NCI-H2227 treated with DMSO at 0.1 percent for 48 hours (cell line): ENCODE measurements around the gene C19orf67.

Experiments
- DNase-seq: peaks from one replicate; lab custom pipeline; 2025; lab: John Stamatoyannopoulos, UW

C19orf67 gene

GRCh38 chr19:14107581-14108461 is 22.2 kb upstream of the C19orf67 start:
- DNase-seq, result no peak

GRCh38 chr19:14106840-14107239 is 21.3 kb upstream of the C19orf67 start:
- DNase-seq, result no peak

- DNase-seq, result no peak
Observed at GRCh38 chr19:14105680-14106079, 20.1 kb upstream of the C19orf67 start.

GRCh38 chr19:14103310-14103709 is 17.7 kb upstream of the C19orf67 start:
- no peak for DNase-seq

GRCh38 chr19:14102756-14103155 is 17.2 kb upstream of the C19orf67 start:
- no peak for DNase-seq

- no peak for DNase-seq
Observed at GRCh38 chr19:14102102-14102696, 16.6 kb upstream of the C19orf67 start.

GRCh38 chr19:14101003-14101545 is 15.5 kb upstream of the C19orf67 start:
- no peak for DNase-seq

- no peak for DNase-seq
Observed at GRCh38 chr19:14097532-14098151, 12.1 kb upstream of the C19orf67 start.

GRCh38 chr19:14096272-14096992 is 10.8 kb upstream of the C19orf67 start:
- DNase-seq, result no peak

- DNase-seq, result no peak
Observed at GRCh38 chr19:14094854-14095253, 9.3 kb upstream of the C19orf67 start.

- DNase-seq, result no peak
Observed at GRCh38 chr19:14093117-14093823, 7.7 kb upstream of the C19orf67 start.

- DNase-seq, result no peak
Observed at GRCh38 chr19:14091813-14092462, 6.4 kb upstream of the C19orf67 start.

- peak; percentile 11 for DNase-seq
Observed at GRCh38 chr19:14091081-14091812, 5.7 kb upstream of the C19orf67 start.

- DNase-seq, result peak; percentile 70
Observed at GRCh38 chr19:14090509-14091080, 5.0 kb upstream of the C19orf67 start, which contains the start of gene SAMD1. Gene SAMD1 (minus strand): TSS chr19:14090751.

GRCh38 chr19:14089662-14090508 is 4.3 kb upstream of the C19orf67 start:
- DNase-seq, result no peak

GRCh38 chr19:14089412-14089661 is 3.8 kb upstream of the C19orf67 start:
- DNase-seq, result no peak

GRCh38 chr19:14088634-14089411 is 3.2 kb upstream of the C19orf67 start:
- no peak for DNase-seq

GRCh38 chr19:14086098-14086497 is 515 bp upstream of the C19orf67 start:
- no peak for DNase-seq

- DNase-seq, result no peak
Observed at GRCh38 chr19:14082675-14082960, 3.0 kb downstream of the C19orf67 start.
